ENCODE data around the gene TIAL1. TPM values are rescaled to one million over a fixed set of nuclear protein-coding genes. Genes with fewer than 3 reads are reported as not detected.

The TIAL1 gene
- total and polyA plus RNA-seq, 4 donors: 44.0 to 149 (median 65.4) TPM

DNA sequence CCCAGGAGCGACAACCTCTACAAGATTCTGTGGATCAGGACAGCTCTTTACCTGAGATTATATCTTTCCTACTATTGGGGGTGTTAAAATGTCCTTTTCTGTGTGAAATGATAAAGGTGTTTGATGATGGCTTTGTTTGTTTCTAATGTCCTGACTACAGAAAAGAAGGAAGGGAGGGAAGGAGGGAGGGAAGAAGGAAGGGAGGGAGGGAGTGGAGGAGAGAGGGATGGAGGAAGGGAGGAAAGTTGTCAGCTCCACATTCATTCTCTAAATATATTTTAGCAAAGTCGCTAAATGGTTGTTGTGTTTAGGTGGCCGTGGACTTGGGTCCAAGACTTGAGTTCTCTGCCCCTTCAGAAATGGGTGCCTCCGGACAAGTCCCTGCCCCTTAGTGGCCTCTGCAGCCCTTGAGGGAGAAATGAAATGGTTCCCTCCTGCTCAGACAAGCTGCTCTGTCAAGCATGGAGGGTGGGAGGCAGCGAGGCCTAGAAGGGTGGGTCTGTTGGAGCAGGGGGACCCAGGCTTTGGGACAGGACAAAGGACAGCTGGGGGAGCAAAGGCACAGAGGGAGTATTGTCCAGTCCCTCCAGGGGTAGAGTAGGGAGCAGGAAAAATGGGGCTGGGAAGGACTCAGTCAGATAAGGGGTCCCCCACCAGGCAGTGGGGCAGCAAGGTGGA is 58.7 kb downstream of the TIAL1 start:
- WGBS, 2 donors: 68 to 75% methylated on average over 5 of the region's 5 CpGs
- Histone ChIP-seq H3K27ac (ENCODE audit: low read depth in 1 of 2, low read length in 1 of 2) (no peak overlapping the region), H3K4me1 (ENCODE audit: control insufficient read depth in 5 of 5, insufficient read depth in 5 of 5, low read length in 5 of 5) (peaks cover 0 to 6% (median 0%) of the 10 kb centered on the region in 5 donors)

DNA sequence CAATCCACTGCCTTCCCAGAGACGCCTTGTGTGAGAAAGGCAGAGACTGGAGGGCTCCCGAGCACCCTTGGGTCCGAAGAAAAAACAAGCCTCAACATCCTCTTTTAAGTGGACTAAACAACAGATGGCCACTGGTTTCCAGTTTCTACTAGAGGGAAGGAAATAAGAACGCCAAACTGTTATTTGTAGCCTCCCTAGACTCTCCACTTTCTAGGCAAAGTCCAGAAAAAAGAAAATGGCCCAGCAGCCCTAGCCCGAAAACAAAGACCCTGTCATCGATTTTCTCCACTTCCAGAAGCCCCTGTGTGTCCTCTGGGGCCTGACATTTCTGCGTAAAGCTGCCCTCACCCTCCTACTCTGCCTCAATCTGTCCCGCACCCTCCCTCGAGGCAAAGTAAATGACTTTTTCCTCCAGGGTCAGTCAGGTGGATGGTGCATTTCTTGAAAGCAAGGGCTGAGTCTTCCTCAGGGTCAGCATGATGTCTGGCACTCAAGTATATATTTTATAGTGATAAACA is 60.2 kb downstream of the TIAL1 start:
- WGBS, 2 donors: 72% methylated on average over 9 of the region's 9 CpGs
- TF ChIP-seq, protein P1, sequence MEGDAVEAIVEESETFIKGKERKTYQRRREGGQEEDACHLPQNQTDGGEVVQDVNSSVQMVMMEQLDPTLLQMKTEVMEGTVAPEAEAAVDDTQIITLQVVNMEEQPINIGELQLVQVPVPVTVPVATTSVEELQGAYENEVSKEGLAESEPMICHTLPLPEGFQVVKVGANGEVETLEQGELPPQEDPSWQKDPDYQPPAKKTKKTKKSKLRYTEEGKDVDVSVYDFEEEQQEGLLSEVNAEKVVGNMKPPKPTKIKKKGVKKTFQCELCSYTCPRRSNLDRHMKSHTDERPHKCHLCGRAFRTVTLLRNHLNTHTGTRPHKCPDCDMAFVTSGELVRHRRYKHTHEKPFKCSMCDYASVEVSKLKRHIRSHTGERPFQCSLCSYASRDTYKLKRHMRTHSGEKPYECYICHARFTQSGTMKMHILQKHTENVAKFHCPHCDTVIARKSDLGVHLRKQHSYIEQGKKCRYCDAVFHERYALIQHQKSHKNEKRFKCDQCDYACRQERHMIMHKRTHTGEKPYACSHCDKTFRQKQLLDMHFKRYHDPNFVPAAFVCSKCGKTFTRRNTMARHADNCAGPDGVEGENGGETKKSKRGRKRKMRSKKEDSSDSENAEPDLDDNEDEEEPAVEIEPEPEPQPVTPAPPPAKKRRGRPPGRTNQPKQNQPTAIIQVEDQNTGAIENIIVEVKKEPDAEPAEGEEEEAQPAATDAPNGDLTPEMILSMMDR (IDR thresholded peaks at IDR 0.05; ENCODE audit: control extremely low read depth, extremely low read depth): no peak
- no peaks in the 10 kb centered on the region for H3K36me3 ChIP-seq (ENCODE audit: control insufficient read depth in 4 of 4, insufficient read depth in 4 of 4, low read length in 4 of 4)
- ATAC-seq (ENCODE audit: insufficient read depth, low FRiP score): no peak
- no peak overlapping the region for H3K4me3 ChIP-seq
- H3K27ac ChIP-seq (ENCODE audit: low read depth in 1 of 2, low read length in 1 of 2): no peak overlapping the region
- H3K27me3 ChIP-seq (ENCODE audit: control insufficient read depth in 3 of 3, insufficient read depth in 3 of 3, low read length in 2 of 3): peaks cover 0 to 17% (median 0%) of the 10 kb centered on the region in 3 donors
- peaks cover 0 to 3% (median under 1%) of the 10 kb centered on the region in 5 donors for H3K4me1 ChIP-seq (ENCODE audit: control insufficient read depth in 5 of 5, insufficient read depth in 5 of 5, low read length in 5 of 5)
- H3K9me3 ChIP-seq (ENCODE audit: control insufficient read depth in 4 of 4, insufficient read depth in 3 of 4, low read length in 3 of 4): no peaks in the 10 kb centered on the region
- no peak overlapping the region for H3K9ac ChIP-seq (ENCODE audit: insufficient read depth in 1 of 2, low read length in 2 of 2)
- no peak for DNase-seq

More for the DNA sequence above, 58.7 kb downstream of the TIAL1 start:
- TF ChIP-seq, protein P1 (IDR thresholded peaks at IDR 0.05; ENCODE audit: control extremely low read depth, extremely low read depth): no peak
- Histone ChIP-seq H3K36me3 (ENCODE audit: control insufficient read depth in 4 of 4, insufficient read depth in 4 of 4, low read length in 4 of 4) (no peaks in the 10 kb centered on the region), H3K4me3 (no peak overlapping the region), H3K9me3 (ENCODE audit: control insufficient read depth in 4 of 4, insufficient read depth in 3 of 4, low read length in 3 of 4) (no peaks in the 10 kb centered on the region), H3K27me3 (ENCODE audit: control insufficient read depth in 3 of 3, insufficient read depth in 3 of 3, low read length in 2 of 3) (peaks cover 0 to 22% (median 0%) of the 10 kb centered on the region in 3 donors), H3K9ac (ENCODE audit: insufficient read depth in 1 of 2, low read length in 2 of 2) (no peak overlapping the region)
- no peak for DNase-seq
- ATAC-seq (ENCODE audit: insufficient read depth, low FRiP score): no peak

DNA sequence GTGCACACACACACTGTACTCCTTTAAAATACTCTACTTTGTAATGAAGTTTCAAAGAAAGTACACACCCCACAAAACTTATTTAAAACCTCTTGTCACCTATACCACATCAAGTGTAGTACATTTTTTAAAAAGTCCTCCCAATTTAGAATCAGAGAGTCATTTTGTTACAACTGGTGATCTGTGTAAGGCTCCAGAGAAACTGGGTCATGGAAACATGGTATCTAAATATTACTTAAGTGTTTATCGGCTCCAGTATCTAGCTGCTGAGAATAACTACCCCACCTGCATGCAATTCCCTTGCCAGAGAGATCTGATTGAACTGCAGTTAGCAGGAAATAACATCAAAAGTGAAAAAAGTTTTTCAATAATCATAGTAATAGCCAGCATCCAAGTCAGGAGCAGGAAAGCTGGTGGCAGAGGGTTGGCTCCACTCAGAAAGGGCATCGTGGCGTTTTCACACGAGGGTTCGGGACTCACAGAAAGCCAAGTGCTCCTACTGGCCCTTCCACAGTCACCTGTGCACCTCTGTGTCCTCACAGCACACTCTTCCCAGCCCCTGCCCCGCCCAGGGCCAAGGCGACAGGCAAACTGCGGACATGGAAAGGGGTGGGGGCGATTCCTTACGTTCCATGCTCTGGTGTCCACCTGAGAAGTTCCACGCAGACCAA is 60.8 kb downstream of the TIAL1 start:
- DNase-seq (no peak), ATAC-seq (ENCODE audit: insufficient read depth, low FRiP score) (no peak)
- TF ChIP-seq, protein P1 (IDR thresholded peaks at IDR 0.05; ENCODE audit: control extremely low read depth, extremely low read depth): no peak
- Histone ChIP-seq H3K27ac (ENCODE audit: low read depth in 1 of 2, low read length in 1 of 2) (no peak overlapping the region), H3K9me3 (ENCODE audit: control insufficient read depth in 4 of 4, insufficient read depth in 3 of 4, low read length in 3 of 4) (no peaks in the 10 kb centered on the region), H3K27me3 (ENCODE audit: control insufficient read depth in 3 of 3, insufficient read depth in 3 of 3, low read length in 2 of 3) (peaks cover 0 to 11% (median 0%) of the 10 kb centered on the region in 3 donors), H3K9ac (ENCODE audit: insufficient read depth in 1 of 2, low read length in 2 of 2) (no peak overlapping the region), H3K4me1 (ENCODE audit: control insufficient read depth in 5 of 5, insufficient read depth in 5 of 5, low read length in 5 of 5) (peaks cover 0 to 8% (median 0%) of the 10 kb centered on the region in 5 donors), H3K36me3 (ENCODE audit: control insufficient read depth in 4 of 4, insufficient read depth in 4 of 4, low read length in 4 of 4) (no peaks in the 10 kb centered on the region), H3K4me3 (no peak overlapping the region)
- 84 to 90% methylated on average over 11 of the region's 11 CpGs for WGBS, 2 donors
